ENCODE results near the gene MBOAT7.
"Not testable (repeated sequence)": the region's sequence is repeated elsewhere in the genome, so short reads cannot be mapped to it uniquely, and the experiment has no call there.

The MBOAT7 gene, protein sequence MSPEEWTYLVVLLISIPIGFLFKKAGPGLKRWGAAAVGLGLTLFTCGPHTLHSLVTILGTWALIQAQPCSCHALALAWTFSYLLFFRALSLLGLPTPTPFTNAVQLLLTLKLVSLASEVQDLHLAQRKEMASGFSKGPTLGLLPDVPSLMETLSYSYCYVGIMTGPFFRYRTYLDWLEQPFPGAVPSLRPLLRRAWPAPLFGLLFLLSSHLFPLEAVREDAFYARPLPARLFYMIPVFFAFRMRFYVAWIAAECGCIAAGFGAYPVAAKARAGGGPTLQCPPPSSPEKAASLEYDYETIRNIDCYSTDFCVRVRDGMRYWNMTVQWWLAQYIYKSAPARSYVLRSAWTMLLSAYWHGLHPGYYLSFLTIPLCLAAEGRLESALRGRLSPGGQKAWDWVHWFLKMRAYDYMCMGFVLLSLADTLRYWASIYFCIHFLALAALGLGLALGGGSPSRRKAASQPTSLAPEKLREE

DNA sequence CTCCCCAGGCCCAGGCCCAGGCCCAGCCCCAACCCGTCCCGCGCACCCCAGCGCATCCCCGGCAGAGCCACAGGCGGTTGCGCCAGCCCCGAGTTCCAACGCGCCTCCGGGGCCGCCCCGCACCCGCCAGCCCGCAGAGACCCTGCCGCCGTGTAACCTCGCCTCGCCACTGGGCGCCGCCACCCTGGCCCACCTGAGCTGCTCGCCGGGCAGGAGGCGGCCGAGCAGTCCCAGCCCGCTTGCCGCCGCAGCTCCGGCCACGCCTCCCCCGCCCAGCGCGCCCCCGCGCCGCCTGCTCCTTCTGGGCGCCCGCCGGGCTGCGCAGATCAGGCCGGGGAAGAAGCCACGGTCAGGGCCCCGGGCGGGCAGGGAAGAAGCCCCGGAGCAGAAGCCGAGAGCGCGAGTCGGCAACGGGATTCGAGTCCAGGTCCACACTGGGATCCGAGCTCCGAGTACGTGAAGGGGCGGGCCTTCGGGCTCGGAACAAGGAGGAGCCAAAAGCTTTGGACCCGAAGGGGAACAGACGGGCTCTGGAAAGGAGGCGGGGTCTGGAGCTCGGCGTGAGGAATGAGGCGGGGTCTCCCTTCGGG is at the start of gene MBOAT7:
Gene MBOAT7, minus strand, starts transcription at position 436 of the 590 bp plus-strand sequence. CDS start 1,072 bp downstream, outside the sequence.
- DNase-seq (ENCODE audit: low read depth in 2 of 2), result no peak

DNA sequence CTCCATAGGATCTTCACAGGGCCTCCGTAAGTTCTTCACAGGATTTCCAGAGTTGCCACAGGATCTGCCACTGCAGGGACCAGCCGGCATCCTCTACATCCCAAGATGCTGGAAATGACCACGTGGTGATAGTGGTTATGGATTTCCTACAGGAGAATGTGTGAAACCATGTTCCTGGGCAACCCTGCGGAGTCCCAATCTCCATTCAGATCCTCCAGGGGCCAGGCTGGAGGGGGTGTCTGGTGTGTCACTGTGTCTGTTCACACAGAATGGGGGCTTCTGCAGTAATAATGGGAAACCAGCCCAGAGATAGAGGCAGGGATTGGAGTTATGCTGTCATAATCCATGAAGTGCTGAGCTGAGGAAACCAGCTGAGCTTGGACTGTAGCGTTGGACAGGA is 44.6 kb upstream of the MBOAT7 start:
- no peak for DNase-seq (ENCODE audit: low read depth in 2 of 2)

DNA sequence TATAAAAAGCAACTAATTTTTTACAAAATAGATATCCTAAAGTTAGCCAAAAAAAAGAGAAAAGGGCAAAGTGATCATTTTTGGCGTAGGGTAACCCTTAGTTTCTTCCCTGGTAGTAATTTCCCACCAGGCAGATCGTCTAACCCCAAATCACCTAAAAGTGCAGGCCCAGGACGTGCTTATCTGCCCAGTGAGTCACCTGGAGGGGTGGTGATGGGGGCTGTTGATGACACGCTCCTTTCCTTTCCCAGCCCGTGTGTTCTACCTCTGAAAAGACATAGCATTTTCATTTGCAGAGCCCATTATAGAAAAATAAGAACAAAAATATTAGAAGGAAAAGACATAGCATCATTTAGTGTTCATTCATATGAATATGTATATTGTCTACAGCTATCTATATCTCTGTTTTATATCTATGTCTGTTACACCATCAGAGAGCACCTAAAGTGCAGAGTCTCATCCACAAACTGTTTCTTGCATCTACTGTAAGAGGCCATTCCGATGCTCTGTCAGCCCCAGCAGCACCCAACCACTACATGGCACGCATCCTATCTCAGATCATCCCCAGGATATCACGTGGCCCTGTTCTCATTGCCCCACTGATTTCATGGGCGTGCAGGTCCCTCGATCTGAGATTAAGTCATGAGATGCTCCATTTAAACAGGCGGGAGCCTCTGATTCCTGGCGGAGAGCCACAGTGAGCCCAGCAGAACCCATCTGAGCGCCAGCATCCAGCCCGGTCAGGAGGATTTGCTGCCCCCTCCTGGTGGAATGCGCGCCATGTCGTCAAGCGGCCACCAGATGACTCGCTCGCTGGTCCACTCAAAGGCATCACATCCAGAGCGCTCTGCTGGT is 41.9 kb upstream of the MBOAT7 start:
- DNase-seq (ENCODE audit: low read depth in 2 of 2), result peak; percentile 87 to 88

DNA sequence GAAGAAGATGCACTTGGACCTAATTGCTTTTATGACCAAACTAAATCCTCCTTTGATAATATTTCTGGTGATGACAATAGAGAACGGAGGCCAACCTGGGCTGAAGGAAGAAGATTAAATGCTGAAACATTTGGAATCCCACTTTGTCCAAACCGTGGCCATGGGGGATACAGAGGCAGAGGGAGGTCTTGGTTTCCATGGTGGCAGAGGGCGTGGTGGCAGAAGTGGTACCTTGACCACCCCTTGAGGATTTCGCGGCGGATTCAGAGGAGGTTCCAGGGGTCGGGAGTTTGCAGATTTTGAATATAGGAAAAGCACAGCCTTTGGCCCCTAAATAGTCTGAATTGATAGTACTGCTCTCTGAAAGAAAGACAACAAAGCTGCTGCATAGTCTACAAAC is 40.7 kb upstream of the MBOAT7 start:
- DNase-seq (ENCODE audit: low read depth in 2 of 2), result no peak

DNA sequence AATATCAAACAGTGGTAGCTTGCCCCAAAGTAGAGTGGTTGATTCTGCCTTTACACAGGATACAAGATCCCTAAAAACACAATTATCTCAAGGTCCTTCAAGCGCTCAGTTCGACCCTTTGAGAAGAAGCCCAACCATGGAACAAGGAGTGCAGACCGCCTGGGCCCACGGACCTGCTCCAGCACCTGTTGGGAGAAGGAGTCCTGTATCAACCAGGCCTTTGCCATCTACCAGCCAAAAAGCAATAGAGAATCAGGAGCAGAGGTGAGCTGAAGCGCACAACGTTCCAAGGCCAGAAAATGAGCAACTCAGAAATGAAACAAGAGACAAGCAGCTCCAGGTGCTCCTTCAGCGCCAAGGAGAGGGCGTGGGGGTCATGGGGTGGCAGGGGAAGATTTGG is 39.8 kb upstream of the MBOAT7 start:
- DNase-seq (ENCODE audit: low read depth in 2 of 2), result no peak

DNA sequence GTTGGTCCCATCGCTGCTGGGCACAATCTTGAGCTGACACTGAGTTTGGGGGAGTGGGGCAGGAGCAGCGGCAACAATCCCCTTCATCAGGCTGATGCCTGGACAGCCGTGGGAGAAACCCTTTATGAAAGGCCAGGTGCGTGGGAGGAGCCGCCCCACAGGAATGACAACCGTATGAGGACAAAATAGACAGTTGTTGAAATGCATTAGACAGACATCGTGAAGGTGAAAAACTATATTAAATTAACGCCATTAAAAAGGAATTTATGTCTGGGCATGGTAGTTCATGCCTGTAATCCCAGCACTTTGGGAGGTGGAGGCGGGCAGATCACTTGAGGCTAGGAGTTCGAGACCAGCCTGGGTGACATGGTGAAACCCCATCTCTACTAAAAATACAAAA is 35.2 kb upstream of the MBOAT7 start:
- not testable (repeated sequence) for DNase-seq (ENCODE audit: low read depth in 2 of 2)

DNA sequence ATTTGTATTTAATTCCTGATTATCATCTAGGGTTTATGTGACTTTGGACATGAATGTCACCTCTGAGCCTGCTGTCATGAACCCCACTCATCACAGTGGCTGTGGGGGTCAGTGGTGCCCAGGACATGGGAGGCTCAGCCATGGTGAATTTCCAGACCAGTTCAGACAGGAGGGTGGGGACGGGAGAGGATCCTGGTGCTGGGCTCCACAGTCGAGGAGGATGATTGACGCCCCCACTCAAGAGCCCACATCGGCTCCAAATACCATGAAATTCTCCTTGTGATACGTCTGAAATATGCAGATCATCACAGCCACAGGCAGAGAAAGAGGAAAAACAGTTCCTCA is 34.5 kb upstream of the MBOAT7 start:
- not testable (repeated sequence) for DNase-seq (ENCODE audit: low read depth in 2 of 2)

DNA sequence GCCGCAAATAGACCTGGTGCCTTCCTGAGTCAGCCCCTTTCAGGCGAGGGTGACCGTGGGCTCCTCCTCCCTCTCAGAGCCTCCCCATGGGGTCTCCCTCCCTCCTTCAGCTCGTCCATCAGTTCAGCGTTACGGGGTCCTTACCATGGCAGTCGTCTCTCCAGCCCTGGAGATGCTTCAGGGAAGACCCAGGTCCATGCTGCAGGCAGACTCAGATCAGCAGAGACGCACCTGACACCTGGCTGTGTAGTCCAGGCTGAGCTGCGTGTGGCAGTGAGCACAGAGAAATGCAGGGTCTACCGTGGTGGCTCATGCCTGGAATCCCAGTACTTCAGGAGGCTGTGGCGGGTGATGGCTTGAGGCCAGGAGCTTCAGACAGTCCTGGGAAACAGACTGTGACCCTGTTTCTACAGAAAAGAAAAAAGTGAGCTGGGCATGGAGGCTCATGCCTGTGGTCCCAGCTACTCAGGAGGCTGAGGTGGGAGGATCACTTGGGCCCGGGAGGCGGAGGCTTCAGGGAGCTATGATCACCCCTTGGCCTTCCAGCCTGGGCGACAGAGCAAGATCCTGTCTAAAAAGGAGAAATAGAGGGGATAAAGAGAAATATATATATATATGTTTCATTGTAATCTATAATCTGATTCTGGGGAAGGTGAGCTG is 34.0 kb upstream of the MBOAT7 start:
- DNase-seq (ENCODE audit: low read depth in 2 of 2), result not testable (repeated sequence)

DNA sequence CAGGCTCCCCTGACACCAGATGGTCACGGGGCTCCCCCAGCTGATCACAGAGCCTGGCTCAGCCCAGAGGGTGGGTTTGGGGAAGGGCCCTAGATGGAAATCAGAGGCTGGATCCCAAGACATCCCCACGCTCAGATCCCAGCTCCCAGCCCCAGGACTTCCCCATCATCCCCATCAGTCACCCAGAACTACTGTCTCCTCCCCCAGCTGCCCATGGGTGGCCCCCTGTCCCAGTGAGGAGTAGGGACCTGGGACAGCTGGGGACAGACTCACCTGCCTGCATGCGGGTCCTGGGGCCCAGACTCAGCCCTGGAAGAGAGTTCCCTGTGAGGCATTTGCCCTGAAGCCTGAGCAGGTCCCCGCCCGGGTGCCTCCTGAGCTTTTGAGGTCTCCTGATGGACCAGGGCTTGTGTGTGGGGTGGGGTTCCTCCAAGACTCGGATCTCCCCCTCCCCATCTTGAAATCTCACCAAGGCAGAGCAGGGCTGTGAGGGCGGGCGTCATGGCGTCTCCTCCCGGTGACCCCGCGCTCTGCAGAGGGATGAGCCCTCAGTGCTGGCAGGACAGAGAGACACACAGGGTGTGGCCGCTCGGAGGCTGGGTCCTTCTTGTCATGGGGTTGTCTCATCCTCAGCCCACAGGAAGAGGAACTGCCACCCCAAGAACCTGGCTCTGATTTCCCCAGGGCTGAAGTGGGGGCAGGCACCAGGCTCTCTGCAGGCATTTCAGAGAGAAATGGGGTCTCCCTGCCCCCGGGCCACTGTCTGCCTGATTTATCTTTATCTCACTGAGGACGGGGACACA is 33.3 kb upstream of the MBOAT7 start, which contains the start of gene LILRB3:
Gene LILRB3, minus strand, starts transcription at position 534 of the 803 bp plus-strand sequence. Its CDS starts 31 bp downstream, at position 503.
- not testable (repeated sequence) for DNase-seq (ENCODE audit: low read depth in 2 of 2)

DNA sequence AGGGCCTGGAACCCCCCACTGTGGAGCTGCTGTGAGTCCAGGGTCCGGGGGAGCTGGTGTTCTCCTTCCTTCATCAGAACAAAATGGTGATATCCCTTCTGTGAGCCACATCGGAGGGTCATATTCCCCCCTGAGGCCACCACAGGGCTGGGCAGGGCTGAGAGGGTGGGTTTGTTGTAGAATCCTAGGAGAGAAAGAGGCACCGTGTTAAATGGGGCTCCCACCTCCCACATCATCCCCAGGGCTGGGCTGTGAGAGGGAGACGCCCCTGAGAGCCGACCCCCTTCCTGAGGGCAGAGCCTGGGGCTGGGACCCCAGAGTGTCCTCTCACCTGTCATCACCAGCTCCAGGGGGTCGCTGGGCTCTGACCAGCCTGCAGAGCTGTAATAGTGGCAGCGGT is 32.6 kb upstream of the MBOAT7 start:
- DNase-seq (ENCODE audit: low read depth in 2 of 2), result not testable (repeated sequence)

DNA sequence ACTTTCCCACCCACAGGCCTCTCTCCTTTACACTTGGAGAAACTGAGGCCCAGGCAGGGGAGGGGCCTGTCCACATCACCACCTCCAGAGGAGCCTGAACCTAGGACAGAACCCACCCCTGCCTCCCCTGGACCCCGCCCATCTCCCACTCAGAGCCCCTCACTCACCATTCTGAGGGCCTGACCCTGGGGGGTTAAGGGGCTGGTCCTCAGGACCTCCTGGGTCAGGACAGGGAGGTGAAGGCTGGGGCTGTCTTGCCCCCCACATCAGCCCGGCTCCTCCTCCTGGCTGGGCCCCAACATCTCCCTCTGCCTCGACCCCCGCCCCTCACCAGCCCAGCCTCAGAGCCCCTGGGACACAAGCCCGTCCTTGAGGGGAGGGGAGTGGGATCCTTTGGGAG is 30.3 kb upstream of the MBOAT7 start:
- not testable (repeated sequence) for DNase-seq (ENCODE audit: low read depth in 2 of 2)

DNA sequence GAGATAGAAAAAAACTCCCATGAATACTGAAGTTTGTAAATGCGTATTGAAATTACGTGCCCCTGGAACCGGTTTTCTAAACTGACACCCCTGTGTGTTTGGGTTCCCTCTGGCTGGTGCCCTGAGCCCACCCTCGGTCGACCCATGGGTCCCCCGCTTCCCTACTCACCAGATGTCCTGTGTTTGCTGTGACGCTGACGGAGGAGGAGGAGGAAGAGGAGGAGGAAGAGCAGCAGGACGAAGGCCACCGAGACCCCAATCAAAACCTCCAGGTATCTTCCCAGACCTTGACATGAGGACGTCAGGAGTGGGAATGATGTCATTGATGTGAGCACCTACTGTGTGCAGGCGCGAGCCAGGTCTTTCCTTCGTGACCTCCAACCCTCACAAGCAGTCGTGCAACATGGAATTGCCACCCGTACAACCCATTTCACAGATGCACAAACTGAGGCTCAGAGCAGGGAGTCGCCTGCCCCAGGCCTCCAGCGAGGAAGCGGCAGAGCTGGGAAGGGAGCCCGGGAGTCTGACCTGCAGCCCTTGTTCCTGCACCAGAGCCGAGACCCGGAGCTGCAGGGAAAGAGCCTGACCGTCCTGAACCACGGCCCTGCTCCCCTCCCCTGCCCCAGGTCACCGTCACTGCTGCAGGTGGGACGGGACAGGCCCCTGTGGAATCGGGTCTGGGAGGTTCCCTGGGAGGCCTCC is 29.7 kb upstream of the MBOAT7 start:
- DNase-seq (ENCODE audit: low read depth in 2 of 2), result no peak

DNA sequence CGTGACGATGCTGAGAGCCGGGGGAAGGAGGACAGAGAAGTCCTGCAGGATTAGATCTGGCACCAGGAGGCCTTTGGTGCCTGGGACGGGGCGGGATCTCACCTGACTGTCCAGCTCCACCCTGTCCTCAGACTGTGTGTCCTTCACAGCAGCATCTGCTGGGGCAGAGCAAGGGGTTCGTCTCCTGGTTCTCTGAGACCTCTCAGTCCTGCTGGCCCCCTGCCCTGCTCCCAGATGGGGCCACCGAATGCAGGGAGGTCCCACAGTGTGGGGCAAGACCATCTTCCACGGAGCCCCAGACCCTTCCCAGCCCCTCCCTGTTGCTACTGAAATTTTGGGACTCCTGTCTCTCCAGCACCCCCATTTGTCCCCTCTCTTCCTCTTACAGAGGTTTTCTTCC is 28.9 kb upstream of the MBOAT7 start:
- DNase-seq (ENCODE audit: low read depth in 2 of 2), result no peak

DNA sequence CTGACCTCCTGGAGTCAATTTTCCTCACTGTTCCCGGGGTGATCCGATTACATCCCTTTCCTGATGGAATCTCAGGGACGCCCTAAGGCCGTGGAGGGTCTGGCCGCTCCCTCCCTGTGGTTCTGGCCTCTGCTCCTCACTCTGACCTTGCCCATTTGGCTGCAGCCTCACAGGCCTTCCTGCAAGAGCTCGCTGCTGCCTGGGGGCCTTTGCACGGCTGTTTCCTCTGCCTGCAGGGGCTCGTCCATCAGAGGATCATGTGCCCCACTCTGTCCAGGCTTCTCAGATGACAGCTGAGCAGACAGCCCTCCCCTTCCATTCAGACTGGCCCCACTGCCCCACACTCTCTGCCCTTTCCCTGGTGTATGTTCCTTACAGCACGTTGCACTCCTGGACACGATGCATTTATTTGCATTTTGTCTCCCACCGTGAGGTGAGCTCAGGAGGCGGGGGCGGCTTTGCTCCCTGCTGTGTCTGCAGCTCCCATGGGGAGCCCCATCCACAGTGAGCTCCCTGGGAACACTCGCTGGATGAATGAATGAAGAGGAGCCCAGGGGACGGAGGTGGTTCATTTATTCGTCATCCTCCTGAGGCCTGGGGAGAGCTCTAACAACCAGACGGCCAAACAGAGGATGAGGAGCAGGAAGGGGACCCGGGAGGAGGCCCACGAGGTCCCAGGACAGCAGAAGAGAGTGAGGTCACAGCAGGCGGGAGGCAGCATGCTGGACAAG is 28.3 kb upstream of the MBOAT7 start:
- DNase-seq (ENCODE audit: low read depth in 2 of 2), result not testable (repeated sequence)

DNA sequence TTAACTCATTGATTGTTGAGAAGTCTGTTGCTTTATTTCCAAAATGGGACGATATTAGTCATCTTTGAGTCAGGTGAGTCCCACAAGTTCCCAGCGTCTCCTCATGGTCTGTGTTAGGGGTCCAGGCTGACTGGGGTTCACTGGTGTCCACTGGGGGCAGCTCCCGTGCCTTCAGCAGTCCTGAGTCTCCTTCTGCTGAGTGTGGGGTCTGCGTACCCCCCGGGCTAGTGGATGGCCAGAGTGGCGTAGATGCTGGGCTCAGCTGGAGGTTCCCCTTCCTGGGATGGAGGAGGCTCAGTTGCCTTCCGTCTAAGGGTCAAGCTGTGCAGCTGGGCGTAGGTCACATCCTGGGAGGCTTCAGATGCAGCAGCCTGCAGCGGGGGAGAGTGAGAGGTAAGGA is 27.5 kb upstream of the MBOAT7 start:
- DNase-seq (ENCODE audit: low read depth in 2 of 2), result no peak

DNA sequence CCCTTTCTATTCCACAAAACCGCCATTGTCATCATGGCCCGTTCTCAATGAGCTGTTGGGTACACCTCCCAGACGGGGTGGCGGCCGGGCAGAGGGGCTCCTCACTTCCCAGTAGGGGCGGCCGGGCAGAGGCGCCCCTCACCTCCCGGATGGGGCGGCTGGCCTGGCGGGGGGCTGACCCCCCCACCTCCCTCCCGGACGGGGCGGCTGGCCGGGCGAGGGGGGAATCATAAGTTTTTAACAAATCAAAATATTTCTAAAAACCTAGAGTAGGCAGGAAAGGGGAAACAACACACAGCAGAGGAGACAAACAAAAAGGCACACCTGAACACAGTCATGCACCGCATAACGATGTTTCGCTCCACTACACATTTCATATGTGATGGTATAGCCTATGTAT is 25.4 kb upstream of the MBOAT7 start:
- DNase-seq (ENCODE audit: low read depth in 2 of 2), result not testable (repeated sequence)

DNA sequence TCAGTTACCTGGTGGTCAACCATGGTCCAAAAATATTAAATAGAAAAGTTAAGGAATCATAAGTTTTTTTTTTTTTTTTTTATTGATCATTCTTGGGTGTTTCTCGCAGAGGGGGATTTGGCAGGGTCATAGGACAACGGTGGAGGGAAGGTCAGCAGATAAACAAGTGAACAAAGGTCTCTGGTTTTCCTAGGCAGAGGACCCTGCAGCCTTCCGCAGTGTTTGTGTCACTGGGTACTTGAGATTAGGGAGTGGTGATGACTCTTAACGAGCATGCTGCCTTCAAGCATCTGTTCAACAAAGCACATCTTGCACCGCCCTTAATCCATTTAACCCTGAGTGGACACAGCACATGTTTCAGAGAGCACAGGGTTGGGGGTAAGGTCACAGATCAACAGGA is 24.8 kb upstream of the MBOAT7 start:
- not testable (repeated sequence) for DNase-seq (ENCODE audit: low read depth in 2 of 2)

DNA sequence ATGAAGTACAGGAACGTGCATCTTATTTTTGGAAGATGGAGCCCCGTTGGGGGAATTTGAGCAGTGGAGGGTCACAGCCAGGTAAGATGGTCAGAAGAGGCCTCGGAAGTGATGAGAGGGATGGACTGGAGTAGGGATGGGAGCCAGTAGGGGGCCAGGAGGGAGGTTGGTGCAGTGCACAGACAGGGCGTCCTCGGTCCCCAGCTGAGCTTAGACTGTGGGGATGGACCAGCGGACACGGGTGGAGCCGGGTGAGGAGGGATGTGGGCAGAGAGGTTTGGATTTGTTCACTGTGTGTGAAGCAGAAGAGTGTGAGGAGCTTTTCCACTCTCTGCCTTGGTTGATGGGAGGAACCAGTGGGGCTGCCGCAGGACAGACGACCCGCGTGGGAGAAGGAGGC is 21.9 kb upstream of the MBOAT7 start:
- no peak for DNase-seq (ENCODE audit: low read depth in 2 of 2)

DNA sequence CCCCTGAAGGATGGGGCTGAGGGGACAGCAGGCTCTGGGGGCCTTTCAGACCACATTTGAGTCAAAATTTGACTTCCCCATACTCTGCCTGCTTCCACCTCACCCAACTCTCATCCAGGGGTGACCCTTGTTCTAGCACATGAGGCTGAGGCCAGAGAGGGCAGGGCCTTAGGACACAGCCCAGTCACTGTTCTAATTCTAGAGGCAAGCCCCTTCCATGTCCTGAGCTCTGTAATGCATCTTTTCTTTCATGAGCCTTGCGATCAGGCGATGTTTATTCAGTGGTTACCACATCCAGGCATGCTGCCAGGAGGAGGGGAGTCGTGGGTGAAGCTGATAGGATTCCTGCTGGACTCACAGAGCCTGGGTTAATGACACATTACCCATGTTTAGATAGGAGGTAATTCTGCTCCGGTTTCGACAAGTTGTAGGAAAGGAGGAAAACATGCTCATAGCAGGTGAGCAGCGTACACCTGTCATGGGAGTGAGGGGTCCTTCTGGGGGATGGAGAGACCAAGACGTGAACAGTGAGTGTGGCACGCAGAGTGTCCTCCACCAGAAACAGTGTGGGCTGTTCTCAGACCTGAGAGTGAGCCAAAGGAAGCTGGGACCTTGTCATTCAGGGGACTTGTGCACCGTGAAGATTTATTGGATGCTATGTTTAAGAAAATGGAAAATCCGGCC is 20.6 kb upstream of the MBOAT7 start:
- DNase-seq (ENCODE audit: low read depth in 2 of 2), result no peak
